ENCODE measurements around the gene MAP3K10. TPM values are rescaled to one million over a fixed set of nuclear protein-coding genes. Genes with fewer than 3 reads are reported as not detected.

MAP3K10 gene
- total and polyA plus RNA-seq, 2 of the 4 experiments (the other 2 are of a cell fraction), result 1.8 to 5.5 TPM

GRCh38 chr19:40159744-40160143, 31.5 kb upstream of the MAP3K10 start:
- no peak overlapping the region for H3K9ac ChIP-seq (ENCODE audit: low read depth, low read length)
- no peaks in the 10 kb centered on the region for H3K79me1 ChIP-seq (ENCODE audit: low read depth in 1 of 2, low read length in 2 of 2)
- H3K9me1 ChIP-seq (ENCODE audit: insufficient read depth, low read length), result no peaks in the 10 kb centered on the region
- no peak overlapping the region for H2BK20ac ChIP-seq (ENCODE audit: low read depth, low read length)
- H3K4me3 ChIP-seq (ENCODE audit: insufficient read depth, low read depth, low read length), result no peak overlapping the region
- no peak overlapping the region for H2AK9ac ChIP-seq (replicated peaks; ENCODE audit: low read depth, low read length, poor library complexity)
- TF ChIP-seq RAD21 (IDR thresholded peaks at IDR 0.05; ENCODE audit: low read length), result no peak
- TF ChIP-seq NFE2L2 (IDR thresholded peaks at IDR 0.05; ENCODE audit: low read depth, low read length), result no peak
- TF ChIP-seq MXI1 (IDR thresholded peaks at IDR 0.05; ENCODE audit: borderline replicate concordance, low read depth, low read length), result no peak
- no peak for TF ChIP-seq RCOR1 (IDR thresholded peaks at IDR 0.05; ENCODE audit: insufficient replicate concordance, low read length)
- no peak for TF ChIP-seq MAFK (IDR thresholded peaks at IDR 0.05; ENCODE audit: low read depth, low read length)
- TF ChIP-seq USF2 (IDR thresholded peaks at IDR 0.05; ENCODE audit: low read depth, low read length), result no peak
- no peak for TF ChIP-seq BHLHE40 (IDR thresholded peaks at IDR 0.05; ENCODE audit: low read depth, low read length)
- no peak for TF ChIP-seq RFX5 (IDR thresholded peaks at IDR 0.05; ENCODE audit: low read depth, low read length)
- no peak for TF ChIP-seq FOS (IDR thresholded peaks at IDR 0.05; ENCODE audit: low read depth, low read length)
- no peak for TF ChIP-seq CHD1 (IDR thresholded peaks at IDR 0.05; ENCODE audit: low read depth, low read length)
- no peak for TF ChIP-seq ELK1 (IDR thresholded peaks at IDR 0.05; ENCODE audit: borderline replicate concordance, low read depth, low read length)
- intact Hi-C loops (cut with micrococcal nuclease) (no loop called here), in situ Hi-C loops (cut with MboI; ENCODE audit: low sequenced_read_pairs) (no loop called here), dilution Hi-C loops (cut with HindIII; ENCODE audit: low sequenced_read_pairs, unreplicated experiment) (no loop called here)
- CTCF ChIA-PET, result interaction anchor here (1.0 kb wide), 1 partner anchor 443 kb away, joined by 3 read pairs; no protein-coding TSS in a partner anchor
- H3K56ac ChIP-seq (ENCODE audit: extremely low read depth, insufficient read depth, low read length), result no peak overlapping the region
- DNase-seq (no peak), ATAC-seq (ENCODE audit: low read depth) (no peak)
- H3K9me3 ChIP-seq (ENCODE audit: control insufficient read depth, insufficient read depth, low read length), result no peaks in the 10 kb centered on the region
- no peak overlapping the region for H4K8ac ChIP-seq (ENCODE audit: low read depth in 2 of 2, low read length in 2 of 2)
- no peaks in the 10 kb centered on the region for H3K36me3 ChIP-seq (ENCODE audit: control insufficient read depth, insufficient read depth, low read length)
- WGBS, 2 experiments (ENCODE audit: extremely low coverage in 2 of 2, insufficient read length in 1 of 2), result 96% methylated on average over 4 of the region's 5 CpGs; no CpG with 5 or more reads in 1 of the 2 experiments
- no peak overlapping the region for H2BK15ac ChIP-seq (ENCODE audit: low read depth, low read length)
- H4K5ac ChIP-seq (ENCODE audit: low read depth, low read length), result no peak overlapping the region
- no peak overlapping the region for H2BK5ac ChIP-seq (ENCODE audit: low read depth, low read length, poor library complexity, severe bottlenecking)
- no peak overlapping the region for H2AK5ac ChIP-seq (ENCODE audit: low read depth, low read length)
- no peaks in the 10 kb centered on the region for H3K27me3 ChIP-seq (ENCODE audit: control insufficient read depth, insufficient read depth, low read length)
- POLR2A ChIA-PET (ENCODE audit: unreplicated experiment), result interaction anchor here (0.5 to 0.7 kb wide), 2 partner anchors 22 to 205 kb away, joined by 3 to 4 read pairs; no protein-coding TSS in a partner anchor
- no peak overlapping the region for H3K23ac ChIP-seq (ENCODE audit: low read depth, low read length)
- no TSS peak for BruUV-seq (replicated peaks)
- no peak overlapping the region for H2AFZ ChIP-seq (replicated peaks; ENCODE audit: low read length, poor library complexity)
- no peak overlapping the region for H3K27ac ChIP-seq (ENCODE audit: insufficient read depth, low read length)
- no peak overlapping the region for H3K4me2 ChIP-seq (ENCODE audit: low read depth, low read length)
- no peak overlapping the region for H3K18ac ChIP-seq (ENCODE audit: low read depth, low read length)
- H3K14ac ChIP-seq (replicated peaks; ENCODE audit: low read depth, low read length), result no peak overlapping the region
- H2BK120ac ChIP-seq (ENCODE audit: low read depth, low read length), result no peak overlapping the region
- no peaks in the 10 kb centered on the region for H4K20me1 ChIP-seq (ENCODE audit: insufficient read depth, low read length)
- H3K4ac ChIP-seq (ENCODE audit: low read depth, low read length), result no peak overlapping the region
- no peaks in the 10 kb centered on the region for H3K4me1 ChIP-seq (ENCODE audit: control insufficient read depth, insufficient read depth, low read length)
- no peak overlapping the region for H4K91ac ChIP-seq (ENCODE audit: insufficient read depth, low read depth, low read length)
